Body of pancreas (tissue), 4 donors: ENCODE results near the gene BTNL9.

Experiments
- POLR2A ChIP-seq, 3 donors: fragments of 450-650 bp; IDR thresholded peaks; one replicate each; pipeline ENCODE4 v1.6.1; 2016; ENCODE audit warnings: antibody characterized with exemption in 3 of 3, mild to moderate bottlenecking in 2 of 3
- TF ChIP-seq, protein P1 (sequence below), 7 experiments: fragments of 450-650 bp in 4 of 7; fragments of 200-600 bp in 3 of 7; sonication (generic) in 3 of 7; IDR thresholded peaks; one replicate each; pipeline ENCODE4 v1.5.1; 2016 to 2019; ENCODE audit warnings: antibody characterized with exemption in 7 of 7

DNA sequence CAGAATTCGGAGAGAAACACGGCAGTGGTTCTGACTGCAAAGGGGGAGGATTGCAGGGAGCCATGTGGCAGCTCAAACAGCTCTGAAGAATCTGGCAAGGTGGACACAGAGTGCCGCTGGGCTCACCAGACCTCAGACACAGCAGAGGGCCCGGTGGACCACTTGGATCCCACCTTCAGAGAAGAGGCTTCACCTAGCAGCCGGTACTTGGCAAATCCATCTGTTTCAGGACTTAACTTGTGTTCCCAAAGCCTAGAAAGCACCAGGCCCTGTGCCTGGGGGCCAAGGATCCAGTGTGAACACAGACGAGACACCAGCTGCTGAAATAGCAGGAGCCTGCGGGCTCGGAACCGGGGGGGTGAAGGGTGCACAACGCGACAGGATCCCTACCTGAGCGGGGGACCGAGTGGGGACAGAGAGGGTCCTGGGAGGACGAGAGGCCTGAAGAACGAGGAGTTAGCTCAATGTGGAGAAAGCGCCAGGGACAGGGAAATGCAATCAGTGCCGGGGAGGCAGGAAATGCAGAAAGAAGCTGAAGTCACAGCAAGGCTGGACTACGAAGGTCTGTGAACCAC is 44.6 kb downstream of the BTNL9 start:
- TF ChIP-seq, protein P1, sequence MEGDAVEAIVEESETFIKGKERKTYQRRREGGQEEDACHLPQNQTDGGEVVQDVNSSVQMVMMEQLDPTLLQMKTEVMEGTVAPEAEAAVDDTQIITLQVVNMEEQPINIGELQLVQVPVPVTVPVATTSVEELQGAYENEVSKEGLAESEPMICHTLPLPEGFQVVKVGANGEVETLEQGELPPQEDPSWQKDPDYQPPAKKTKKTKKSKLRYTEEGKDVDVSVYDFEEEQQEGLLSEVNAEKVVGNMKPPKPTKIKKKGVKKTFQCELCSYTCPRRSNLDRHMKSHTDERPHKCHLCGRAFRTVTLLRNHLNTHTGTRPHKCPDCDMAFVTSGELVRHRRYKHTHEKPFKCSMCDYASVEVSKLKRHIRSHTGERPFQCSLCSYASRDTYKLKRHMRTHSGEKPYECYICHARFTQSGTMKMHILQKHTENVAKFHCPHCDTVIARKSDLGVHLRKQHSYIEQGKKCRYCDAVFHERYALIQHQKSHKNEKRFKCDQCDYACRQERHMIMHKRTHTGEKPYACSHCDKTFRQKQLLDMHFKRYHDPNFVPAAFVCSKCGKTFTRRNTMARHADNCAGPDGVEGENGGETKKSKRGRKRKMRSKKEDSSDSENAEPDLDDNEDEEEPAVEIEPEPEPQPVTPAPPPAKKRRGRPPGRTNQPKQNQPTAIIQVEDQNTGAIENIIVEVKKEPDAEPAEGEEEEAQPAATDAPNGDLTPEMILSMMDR (IDR thresholded peaks at IDR 0.05): no peak
- no peak for TF ChIP-seq POLR2A (IDR thresholded peaks at IDR 0.05)
